Measurements from ENCODE around the gene GLIPR2.
A peak's percentile ranks its signal among the peaks of the same experiment; 100 is the strongest.
"Not testable (repeated sequence)": the region's sequence is repeated elsewhere in the genome, so short reads cannot be mapped to it uniquely, and the experiment has no call there.

GLIPR2 gene

GRCh38 chr9:36136272-36136893, at the start of gene GLIPR2:
Gene GLIPR2, plus strand, starts transcription at chr9:36136733. Its CDS starts 46 bp downstream, at chr9:36136779.
- DNase-seq (ENCODE audit: low read depth in 2 of 2), result peak; percentile 66 to 80
- H3K4me3 ChIP-seq (replicated peaks in 1 of 2; ENCODE audit: low read depth in 2 of 2, low read length in 2 of 2), result peak within 1 kb of the TSS; percentile 66 to 71
- no peak for TF ChIP-seq CTCF (IDR thresholded peaks at IDR 0.05; ENCODE audit: low read depth, low read length)

- DNase-seq (ENCODE audit: low read depth in 2 of 2); H3K4me3 ChIP-seq (replicated peaks in 1 of 2; ENCODE audit: low read depth in 2 of 2, low read length in 2 of 2): not testable (repeated sequence)
These were observed 49.5 kb upstream of the GLIPR2 start for GRCh38 chr9:36087054-36087453.

- DNase-seq (ENCODE audit: low read depth in 2 of 2), result no peak
- H3K4me3 ChIP-seq (replicated peaks in 1 of 2; ENCODE audit: low read depth in 2 of 2, low read length in 2 of 2), result no peak overlapping the region
- TF ChIP-seq CTCF (IDR thresholded peaks at IDR 0.05; ENCODE audit: low read depth, low read length), result no peak
These were observed 48.5 kb upstream of the GLIPR2 start for GRCh38 chr9:36088020-36088419.

GRCh38 chr9:36091026-36091953, 45.2 kb upstream of the GLIPR2 start:
- no peak overlapping the region for H3K4me3 ChIP-seq (replicated peaks in 1 of 2; ENCODE audit: low read depth in 2 of 2, low read length in 2 of 2)
- peak; percentile 76 to 84 for DNase-seq (ENCODE audit: low read depth in 2 of 2)
- no peak for TF ChIP-seq CTCF (IDR thresholded peaks at IDR 0.05; ENCODE audit: low read depth, low read length)

- no peak for TF ChIP-seq CTCF (IDR thresholded peaks at IDR 0.05; ENCODE audit: low read depth, low read length)
- no peak for DNase-seq (ENCODE audit: low read depth in 2 of 2)
- no peak overlapping the region for H3K4me3 ChIP-seq (replicated peaks in 1 of 2; ENCODE audit: low read depth in 2 of 2, low read length in 2 of 2)
These were observed 44.5 kb upstream of the GLIPR2 start for GRCh38 chr9:36092014-36092413.

GRCh38 chr9:36092509-36093215, 43.9 kb upstream of the GLIPR2 start:
- no peak for DNase-seq (ENCODE audit: low read depth in 2 of 2)

More at GRCh38 chr9:36092509-36093215, 43.9 kb upstream of the GLIPR2 start:
- no peak overlapping the region for H3K4me3 ChIP-seq (replicated peaks in 1 of 2; ENCODE audit: low read depth in 2 of 2, low read length in 2 of 2)
- TF ChIP-seq CTCF (IDR thresholded peaks at IDR 0.05; ENCODE audit: low read depth, low read length), result no peak
